Body of pancreas (tissue), 4 donors: Measurements from ENCODE around the gene FOXC1. TPM values are rescaled to one million over a fixed set of nuclear protein-coding genes. Genes with fewer than 3 reads are reported as not detected.

ENCODE experiments used
- ATAC-seq: fragments of 150-250 bp; one replicate; pipeline ENCODE4 v1.9.1; 2016
- DNase-seq, 4 donors: peaks; one replicate each; pipeline ENCODE4 v3.0.0-alpha.2; 2019
- H3K27ac ChIP-seq, 4 donors: fragments of 200-600 bp; sonication (generic); 1 replicate in 3 of 4; 2 replicates in 1 of 4; pipeline versions ENCODE4 v1.5.1 to v1.6.1; 2016 to 2019; ENCODE audit warnings: mild to moderate bottlenecking in 1 of 4, mixed read lengths in 1 of 4, moderate library complexity in 1 of 4
- H3K27me3 ChIP-seq, 2 donors: fragments of 200-600 bp; sonication (generic); one replicate each; pipeline ENCODE4 v1.6.0; 2016; ENCODE audit warnings: mild to moderate bottlenecking in 1 of 2
- H3K36me3 ChIP-seq, 2 donors: fragments of 200-600 bp; sonication (generic); replicated peaks in 1 of 2; 2 replicates each; pipeline ENCODE4 v1.5.1; 2016; ENCODE audit warnings: low read depth in 2 of 2; ENCODE audit not compliant: insufficient read depth in 1 of 2
- H3K4me1 ChIP-seq: fragments of 200-600 bp; sonication (generic); one replicate; pipeline ENCODE4 v1.6.0; 2016
- H3K4me3 ChIP-seq, 2 donors: fragments of 200-600 bp; sonication (generic); 1 replicate in 1 of 2; 2 replicates in 1 of 2; pipeline ENCODE4 v1.5.1; 2016 to 2019
- H3K9me3 ChIP-seq, 3 donors: fragments of 200-600 bp; sonication (generic); 1 replicate in 2 of 3; 2 replicates in 1 of 3; pipeline ENCODE4 v1.5.1; 2016
- CTCF ChIP-seq, 7 experiments: fragments of 450-650 bp in 4 of 7; fragments of 200-600 bp in 3 of 7; sonication (generic) in 3 of 7; IDR thresholded peaks; one replicate each; pipeline ENCODE4 v1.5.1; 2016 to 2019; ENCODE audit warnings: antibody characterized with exemption in 7 of 7
- POLR2A ChIP-seq, 3 donors: fragments of 450-650 bp; IDR thresholded peaks; one replicate each; pipeline ENCODE4 v1.6.1; 2016; ENCODE audit warnings: antibody characterized with exemption in 3 of 3, mild to moderate bottlenecking in 2 of 3
- WGBS, 2 donors: methylation state at CpG; one replicate each; pipeline ENCODE4 v1.1.5; 2017; 5-methylcytosine and 5-hydroxymethylcytosine counted together
- intact Hi-C: fragments of 100-400 bp; cut with DNase I; formaldehyde crosslinking; loops from one replicate; pipeline ENCODE4 v1.15.1; 2023
- total RNA-seq, 2 donors: library from RNA; depleted of rRNA; stranded (reverse); fragments of >200 nt; gene quantifications; one replicate each; pipeline ENCODE4 v1.1.0, GENCODE V29; 2016

FOXC1 gene
- total RNA-seq, 2 donors from 2014 or later: 2.0 to 3.6 TPM

GRCh38 chr6:1617466-1618310 lies 8.0 kb downstream of the FOXC1 start:
- 90 to 94% methylated on average over 20 of the region's 21 CpGs for WGBS, 2 donors
- no peak for DNase-seq
- TF ChIP-seq CTCF (IDR thresholded peaks at IDR 0.05): no peak
- TF ChIP-seq POLR2A (IDR thresholded peaks at IDR 0.05): no peak
- H3K27me3 ChIP-seq: peaks cover 0 to 14% of the 10 kb centered on the region in 2 donors
- intact Hi-C loops: no loop called here
- no peak for ATAC-seq
- H3K4me1 ChIP-seq: peaks cover 29% of the 10 kb centered on the region
- no peak overlapping the region for H3K27ac ChIP-seq
- no peak overlapping the region for H3K4me3 ChIP-seq
- H3K36me3 ChIP-seq: no peaks in the 10 kb centered on the region
- no peaks in the 10 kb centered on the region for H3K9me3 ChIP-seq

- no peak overlapping the region for H3K27ac ChIP-seq
- 77 to 89% methylated on average over 27 to 31 of the region's 31 CpGs for WGBS, 2 donors
- H3K9me3 ChIP-seq: no peaks in the 10 kb centered on the region
- TF ChIP-seq POLR2A (IDR thresholded peaks at IDR 0.05): no peak
- TF ChIP-seq CTCF (IDR thresholded peaks at IDR 0.05): no peak
- DNase-seq (no peak), ATAC-seq (no peak)
- intact Hi-C loops: no loop called here
- no peaks in the 10 kb centered on the region for H3K36me3 ChIP-seq
- H3K4me3 ChIP-seq: no peak overlapping the region
- peaks cover 23% of the 10 kb centered on the region for H3K4me1 ChIP-seq
- H3K27me3 ChIP-seq: peaks cover 0 to 14% of the 10 kb centered on the region in 2 donors
These were observed 8.8 kb downstream of the FOXC1 start for GRCh38 chr6:1618311-1619097.

- peaks cover 16% of the 10 kb centered on the region for H3K4me1 ChIP-seq
- no peak for TF ChIP-seq CTCF (IDR thresholded peaks at IDR 0.05)
- no peak for TF ChIP-seq POLR2A (IDR thresholded peaks at IDR 0.05)
- peaks cover 0 to 9% of the 10 kb centered on the region in 2 donors for H3K27me3 ChIP-seq
- whole genome bisulfite sequencing, 2 donors: 49 to 58% methylated on average over 21 to 36 of the region's 40 CpGs
- intact Hi-C loops: no loop called here
- no peak overlapping the region for H3K4me3 ChIP-seq
- no peaks in the 10 kb centered on the region for H3K36me3 ChIP-seq
- no peaks in the 10 kb centered on the region for H3K9me3 ChIP-seq
- ATAC-seq (no peak), DNase-seq (no peak)
- no peak overlapping the region for H3K27ac ChIP-seq
These were observed 9.5 kb downstream of the FOXC1 start for GRCh38 chr6:1619098-1619672.

- H3K36me3 ChIP-seq: no peaks in the 10 kb centered on the region
- intact Hi-C loops: no loop called here
- 25 to 69% methylated on average over 24 to 71 of the region's 83 CpGs for WGBS, 2 donors
- DNase-seq: no peak
- H3K4me3 ChIP-seq: no peak overlapping the region
- H3K27me3 ChIP-seq: peaks cover 0 to 2% of the 10 kb centered on the region in 2 donors
- ATAC-seq: no peak
- TF ChIP-seq CTCF (IDR thresholded peaks at IDR 0.05) (no peak), POLR2A (IDR thresholded peaks at IDR 0.05) (no peak)
- H3K27ac ChIP-seq: no peak overlapping the region
- H3K9me3 ChIP-seq: no peaks in the 10 kb centered on the region
- peaks cover 10% of the 10 kb centered on the region for H3K4me1 ChIP-seq
These were observed 10.2 kb downstream of the FOXC1 start for GRCh38 chr6:1619673-1620503.
